Choroid plexus epithelial cell (primary cell): ENCODE measurements around the gene WDFY2.

Experiments
- DNase-seq: peaks from one replicate; pipeline ENCODE4 v3.0.0-alpha.2; 2010; ENCODE audit warnings: low read depth
- H3K4me3 ChIP-seq: 2 replicates; pipeline ENCODE4 v1.5.1; 2011; ENCODE audit warnings: low read depth, mild to moderate bottlenecking, control low read depth, low read length, moderate library complexity
- TF ChIP-seq, protein P1 (sequence below): conservative IDR thresholded peaks from 2 replicates; pipeline ENCODE4 v1.5.1; 2011; ENCODE audit warnings: low read depth, mild to moderate bottlenecking, control low read depth, inconsistent platforms, low read length, moderate library complexity

The WDFY2 gene

DNA sequence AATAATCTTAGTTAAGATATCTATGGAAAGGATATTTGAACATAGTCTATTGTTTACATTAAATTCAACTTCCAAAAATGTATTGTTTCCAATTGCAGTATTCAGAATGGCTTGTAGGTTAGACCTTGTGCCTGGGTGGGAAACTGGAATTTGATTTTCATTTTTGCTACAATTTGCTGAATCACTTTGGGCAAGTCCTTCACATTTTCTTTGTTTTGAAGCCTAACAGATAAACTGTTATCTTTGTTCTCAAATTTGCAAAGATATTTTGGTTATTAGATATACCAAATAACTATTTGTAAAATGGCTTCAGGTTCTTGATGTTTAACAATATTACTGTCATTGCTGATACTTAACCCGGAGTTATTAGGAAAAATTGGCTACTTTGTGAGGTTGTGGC is 82.6 kb downstream of the WDFY2 start:
- H3K4me3 ChIP-seq, result no peak overlapping the region
- TF ChIP-seq, protein P1, sequence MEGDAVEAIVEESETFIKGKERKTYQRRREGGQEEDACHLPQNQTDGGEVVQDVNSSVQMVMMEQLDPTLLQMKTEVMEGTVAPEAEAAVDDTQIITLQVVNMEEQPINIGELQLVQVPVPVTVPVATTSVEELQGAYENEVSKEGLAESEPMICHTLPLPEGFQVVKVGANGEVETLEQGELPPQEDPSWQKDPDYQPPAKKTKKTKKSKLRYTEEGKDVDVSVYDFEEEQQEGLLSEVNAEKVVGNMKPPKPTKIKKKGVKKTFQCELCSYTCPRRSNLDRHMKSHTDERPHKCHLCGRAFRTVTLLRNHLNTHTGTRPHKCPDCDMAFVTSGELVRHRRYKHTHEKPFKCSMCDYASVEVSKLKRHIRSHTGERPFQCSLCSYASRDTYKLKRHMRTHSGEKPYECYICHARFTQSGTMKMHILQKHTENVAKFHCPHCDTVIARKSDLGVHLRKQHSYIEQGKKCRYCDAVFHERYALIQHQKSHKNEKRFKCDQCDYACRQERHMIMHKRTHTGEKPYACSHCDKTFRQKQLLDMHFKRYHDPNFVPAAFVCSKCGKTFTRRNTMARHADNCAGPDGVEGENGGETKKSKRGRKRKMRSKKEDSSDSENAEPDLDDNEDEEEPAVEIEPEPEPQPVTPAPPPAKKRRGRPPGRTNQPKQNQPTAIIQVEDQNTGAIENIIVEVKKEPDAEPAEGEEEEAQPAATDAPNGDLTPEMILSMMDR, result no peak
- DNase-seq, result no peak

DNA sequence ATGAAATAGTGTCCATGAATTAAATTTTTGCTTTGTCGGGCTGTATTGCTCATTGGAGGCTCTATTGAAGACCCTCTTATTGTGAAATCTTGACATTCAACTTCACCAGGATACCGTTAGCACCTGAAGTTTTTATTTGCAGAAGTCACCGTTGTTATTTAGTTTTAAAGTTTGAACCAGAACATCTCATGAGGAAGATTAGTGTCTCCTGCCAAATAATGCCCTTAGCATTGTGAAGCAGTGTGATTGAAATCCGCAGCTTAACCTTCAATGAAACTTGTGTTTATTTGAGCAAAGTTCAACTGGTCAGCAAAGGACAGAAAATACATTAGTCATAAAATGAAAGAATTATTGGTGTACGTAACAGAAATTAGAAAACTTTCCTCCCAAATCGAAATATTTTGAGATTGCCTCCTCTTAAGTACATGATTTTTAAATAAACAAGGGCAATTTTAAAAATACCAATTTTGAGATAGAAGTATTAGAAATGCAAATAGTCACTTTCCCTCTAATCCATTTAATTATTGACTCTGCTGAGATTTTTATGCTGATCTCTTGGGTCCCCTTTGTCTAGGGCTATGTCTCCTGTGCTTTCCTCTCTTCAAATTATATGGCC is 84.4 kb downstream of the WDFY2 start:
- H3K4me3 ChIP-seq, result no peak overlapping the region
- TF ChIP-seq, protein P1, result no peak
- no peak for DNase-seq

DNA sequence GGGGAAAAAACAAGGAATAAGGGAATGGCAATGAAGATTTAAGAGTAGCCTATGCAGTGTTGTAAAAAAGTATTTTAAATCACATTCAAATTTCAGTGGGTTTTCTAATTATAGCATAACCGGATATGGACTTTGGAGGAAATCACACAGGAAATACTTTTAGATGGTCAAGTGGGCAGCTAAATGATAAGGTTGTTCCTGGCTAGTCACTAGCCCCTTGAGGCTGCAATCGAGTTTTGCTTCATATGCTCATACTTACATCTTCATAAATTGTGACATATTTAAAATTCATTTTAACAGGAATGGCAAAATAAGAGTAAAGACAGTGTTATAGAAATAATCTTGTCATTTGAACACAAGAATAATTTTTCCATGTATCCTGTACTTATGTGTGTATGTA is 88.9 kb downstream of the WDFY2 start:
- no peak overlapping the region for H3K4me3 ChIP-seq
- TF ChIP-seq, protein P1, result no peak
- DNase-seq, result no peak

DNA sequence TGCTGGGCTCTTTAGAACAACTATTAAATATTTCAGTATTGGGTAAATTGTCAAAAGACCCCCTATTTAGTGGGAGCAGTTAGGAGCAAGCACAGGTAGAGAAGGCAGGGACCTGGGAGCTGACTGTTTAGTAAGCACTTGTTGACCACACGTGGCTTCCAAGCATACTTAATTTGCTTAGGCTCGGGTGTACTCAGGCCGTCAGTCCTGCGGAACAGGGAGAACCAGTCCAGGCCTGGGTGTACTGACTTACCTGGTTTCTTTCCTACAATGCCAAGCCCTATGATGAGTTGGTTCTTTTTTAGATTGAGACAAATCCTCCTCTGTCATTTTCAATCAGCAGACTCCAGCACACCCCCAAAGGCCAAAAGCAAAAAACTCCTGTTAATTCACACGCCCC is 90.0 kb downstream of the WDFY2 start:
- H3K4me3 ChIP-seq, result no peak overlapping the region
- DNase-seq, result no peak
- TF ChIP-seq, protein P1, result no peak

DNA sequence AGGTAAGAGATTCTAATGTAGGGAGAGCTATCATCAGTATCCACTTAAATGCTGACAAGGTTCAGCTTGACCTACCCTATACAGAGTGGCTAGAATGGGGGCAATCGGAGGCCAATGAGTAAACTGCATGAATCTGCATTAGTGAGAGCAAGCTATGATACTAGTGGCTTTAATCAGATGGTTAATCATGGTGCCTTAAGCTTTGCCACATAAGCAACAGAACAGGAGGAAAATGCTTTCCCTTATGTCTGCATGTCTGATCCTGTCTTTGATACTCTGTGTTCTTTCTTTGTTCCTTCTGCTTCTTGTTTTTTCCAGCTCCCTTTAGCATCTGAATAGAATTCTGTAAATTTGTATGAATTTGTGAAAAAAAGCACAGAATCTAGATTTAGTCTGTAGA is 91.1 kb downstream of the WDFY2 start:
- H3K4me3 ChIP-seq, result no peak overlapping the region
- TF ChIP-seq, protein P1, result no peak
- DNase-seq, result no peak

DNA sequence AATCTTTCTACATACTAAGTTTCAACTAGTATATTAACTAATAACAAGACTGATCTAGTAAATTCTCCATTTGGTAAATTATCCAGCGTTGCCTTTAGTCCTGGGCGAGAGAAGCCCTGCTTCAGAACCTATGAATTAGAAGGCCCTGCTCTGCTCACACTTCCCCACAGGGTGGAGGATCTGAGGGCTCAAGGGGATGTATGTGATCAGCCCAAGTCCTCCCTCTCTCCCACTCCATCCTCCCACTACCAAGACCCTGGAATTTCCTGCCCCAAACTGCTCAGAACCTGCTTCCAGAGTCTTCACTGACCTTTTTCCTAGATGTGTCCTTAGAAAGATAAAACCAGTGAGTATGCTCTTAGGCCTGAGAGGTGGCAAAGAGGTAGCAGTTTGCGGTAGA is 91.6 kb downstream of the WDFY2 start:
- H3K4me3 ChIP-seq, result no peak overlapping the region
- DNase-seq, result no peak
- TF ChIP-seq, protein P1, result no peak

DNA sequence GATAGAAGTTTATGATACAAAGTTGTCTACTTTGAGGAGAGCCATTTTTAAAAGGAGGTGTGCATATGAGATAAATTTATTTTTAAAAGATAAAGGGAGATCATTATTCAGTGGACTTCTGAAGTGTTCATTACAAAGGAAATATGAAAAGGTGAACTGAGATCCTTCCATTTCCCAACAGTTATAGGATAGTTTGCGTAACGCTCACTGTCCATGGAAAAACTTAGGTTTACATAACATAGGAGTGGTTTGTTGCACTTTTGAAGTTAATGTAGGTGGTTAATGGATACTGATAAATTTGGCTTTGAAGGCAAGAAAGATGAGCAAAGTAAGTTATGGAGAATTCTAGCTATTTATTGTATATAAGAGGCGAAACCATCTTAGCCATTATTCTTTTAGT is 92.5 kb downstream of the WDFY2 start:
- no peak overlapping the region for H3K4me3 ChIP-seq
- no peak for DNase-seq
- TF ChIP-seq, protein P1, result no peak
